Ramos (cell line): ENCODE results near the gene AGBL1.

ENCODE experiments used
- in situ Hi-C: fragments of 300-500 bp; cut with MboI; formaldehyde crosslinking; loops from one replicate; pipeline ENCODE4 v1.14.3; 2022; ENCODE audit warnings: low sequenced_read_pairs; ENCODE audit not compliant: unreplicated experiment

AGBL1 gene

DNA sequence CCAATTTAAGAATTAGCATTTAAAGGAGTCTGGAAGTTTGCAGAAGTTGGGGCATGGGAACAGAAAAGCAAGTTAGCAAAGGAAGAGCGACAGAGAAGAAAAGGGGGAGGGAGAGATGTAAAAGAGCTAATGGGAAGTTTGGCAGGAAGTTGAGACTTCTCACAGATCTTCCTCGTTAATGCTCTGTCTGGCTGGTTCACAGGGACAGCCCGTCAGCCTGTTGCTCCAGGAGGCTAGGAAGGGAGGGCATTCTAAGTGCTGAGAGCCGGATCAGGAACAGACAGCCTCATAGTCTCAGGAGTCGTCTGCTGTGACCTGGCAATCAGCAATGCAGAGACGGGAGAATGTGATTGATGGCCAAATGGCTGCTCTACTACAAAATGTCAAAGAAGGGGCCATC is 150.3 kb downstream of the AGBL1 start:
- in situ Hi-C loops: no loop called here

- in situ Hi-C loops: no loop called here
These were observed 152.4 kb downstream of the AGBL1 start for GRCh38 chr15:86231864-86232721.

GRCh38 chr15:86235667-86236066 is 156.0 kb downstream of the AGBL1 start:
- in situ Hi-C loops: no loop called here

GRCh38 chr15:86236356-86237110 is 156.9 kb downstream of the AGBL1 start:
- in situ Hi-C loops: no loop called here

GRCh38 chr15:86237111-86237500 is 157.4 kb downstream of the AGBL1 start:
- in situ Hi-C loops: no loop called here

- in situ Hi-C loops: no loop called here
These were observed 167.7 kb downstream of the AGBL1 start for GRCh38 chr15:86247249-86247955.

DNA sequence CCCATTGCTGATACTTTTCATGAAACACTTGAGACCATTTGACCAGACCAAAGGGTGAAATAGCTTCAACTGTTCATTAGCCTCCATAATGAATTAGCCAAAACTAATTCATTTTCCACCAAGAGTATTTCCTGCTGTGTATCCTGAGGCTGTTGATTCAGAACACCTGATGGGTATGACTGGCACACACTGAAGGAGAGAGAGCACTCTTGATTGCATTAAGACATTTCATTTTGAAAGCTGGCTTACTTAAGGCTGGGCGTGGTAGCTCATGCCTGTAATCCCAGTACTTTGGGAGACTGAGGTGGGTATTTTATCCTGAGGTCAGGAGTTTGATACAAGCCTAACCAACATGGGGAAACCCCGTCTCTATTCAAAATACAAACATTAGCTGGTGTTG is 175.6 kb downstream of the AGBL1 start:
- in situ Hi-C loops: no loop called here

DNA sequence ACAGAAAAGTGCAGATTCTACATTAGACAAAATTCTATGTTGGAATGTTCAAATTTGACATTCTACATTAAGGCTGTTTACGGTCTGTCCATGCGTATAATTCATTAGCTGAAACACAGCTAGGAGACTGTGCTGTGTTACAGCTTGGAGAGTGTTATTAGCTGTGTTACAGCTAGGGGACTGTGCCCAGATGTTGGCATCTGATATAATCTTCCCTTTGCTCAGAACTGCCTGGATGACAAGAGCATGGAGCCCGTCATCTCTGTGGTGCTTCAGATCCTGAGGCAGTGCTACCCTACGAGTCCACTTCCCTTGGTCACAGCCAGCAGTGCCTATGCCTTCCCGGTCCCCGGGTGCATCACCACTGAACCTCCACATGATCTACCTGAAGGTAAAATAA is 177.0 kb downstream of the AGBL1 start:
- in situ Hi-C loops: no loop called here

- in situ Hi-C loops: no loop called here
These were observed 179.9 kb downstream of the AGBL1 start for GRCh38 chr15:86259589-86259988.

DNA sequence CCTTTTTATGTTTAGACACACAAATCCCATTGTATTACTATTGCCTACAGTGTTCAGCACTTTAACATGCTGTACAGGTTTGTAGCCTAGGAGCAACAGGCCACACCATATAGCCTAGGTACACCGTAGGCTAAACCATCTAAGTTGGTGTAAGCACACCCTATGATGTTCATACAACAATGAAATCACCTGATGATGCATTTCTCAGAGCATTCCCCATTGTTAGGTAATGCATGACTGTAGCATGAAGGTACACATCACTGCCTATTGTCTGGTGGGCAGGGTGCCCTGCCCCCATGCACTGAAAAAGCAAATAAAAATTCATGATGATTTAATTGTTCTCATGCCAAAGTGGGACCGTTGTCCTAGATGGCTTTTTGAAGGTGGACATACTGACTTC is 183.6 kb downstream of the AGBL1 start:
- in situ Hi-C loops: no loop called here

GRCh38 chr15:86266896-86267484 is 187.3 kb downstream of the AGBL1 start:
- in situ Hi-C loops: no loop called here

DNA sequence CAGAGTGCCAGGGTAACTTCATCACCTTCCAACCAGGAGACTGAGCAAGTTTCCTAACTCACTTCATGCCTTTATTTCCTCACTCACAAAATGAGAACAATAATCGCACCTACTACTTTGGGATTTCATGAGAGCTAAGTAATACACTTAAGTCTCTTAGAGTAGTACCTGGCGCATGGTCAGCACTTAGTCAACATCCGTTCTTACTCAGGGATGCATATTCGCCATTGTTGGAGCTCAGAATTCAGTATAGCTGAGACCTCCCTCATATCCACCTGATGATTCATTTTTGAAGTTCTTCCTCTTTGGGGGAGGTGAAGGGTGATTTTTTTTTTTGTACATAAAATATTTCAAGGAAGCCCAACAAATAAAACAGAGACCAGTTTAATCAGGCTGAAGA is 188.2 kb downstream of the AGBL1 start:
- in situ Hi-C loops: no loop called here

DNA sequence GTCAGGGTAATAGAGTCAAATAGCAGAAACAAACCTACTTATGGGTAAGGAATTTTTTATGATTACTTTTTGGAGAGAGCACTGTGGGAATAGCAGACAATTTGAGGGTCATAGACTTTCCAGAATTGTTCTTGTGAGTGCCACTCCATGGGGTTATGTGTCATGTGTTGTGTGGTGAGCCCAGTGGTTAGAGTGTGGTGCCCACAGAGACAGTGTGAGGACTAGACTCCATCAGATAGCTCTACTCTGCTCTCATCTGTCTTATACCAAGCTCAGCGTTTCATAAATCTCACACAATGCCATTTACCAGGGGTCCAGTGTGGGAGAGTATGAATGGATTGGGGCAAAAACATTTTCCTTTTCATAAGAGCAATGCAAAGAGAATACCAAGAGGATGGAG is 188.9 kb downstream of the AGBL1 start:
- in situ Hi-C loops: no loop called here

- in situ Hi-C loops: no loop called here
These were observed 193.6 kb downstream of the AGBL1 start for GRCh38 chr15:86273309-86273708.

GRCh38 chr15:86275361-86275760 is 195.7 kb downstream of the AGBL1 start:
- in situ Hi-C loops: no loop called here

DNA sequence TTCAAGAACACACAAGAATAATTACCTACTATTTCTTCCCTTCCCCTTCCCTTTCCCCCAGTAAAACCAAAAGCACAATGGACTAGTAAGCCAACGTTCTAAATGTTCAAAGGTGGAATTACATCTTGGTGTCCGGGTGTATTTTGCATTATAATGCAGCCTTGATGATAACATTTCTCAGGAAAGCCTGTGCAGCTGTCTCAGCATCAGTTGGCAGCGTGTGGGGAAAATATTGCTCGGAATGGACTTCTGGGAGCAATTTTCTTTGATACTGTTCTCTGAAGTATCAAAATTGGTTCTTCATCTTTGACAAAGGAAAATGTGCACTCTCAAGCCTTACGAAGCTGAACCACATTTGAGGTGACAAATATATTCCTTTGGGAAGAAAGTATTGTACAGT is 198.9 kb downstream of the AGBL1 start:
- in situ Hi-C loops: no loop called here

DNA sequence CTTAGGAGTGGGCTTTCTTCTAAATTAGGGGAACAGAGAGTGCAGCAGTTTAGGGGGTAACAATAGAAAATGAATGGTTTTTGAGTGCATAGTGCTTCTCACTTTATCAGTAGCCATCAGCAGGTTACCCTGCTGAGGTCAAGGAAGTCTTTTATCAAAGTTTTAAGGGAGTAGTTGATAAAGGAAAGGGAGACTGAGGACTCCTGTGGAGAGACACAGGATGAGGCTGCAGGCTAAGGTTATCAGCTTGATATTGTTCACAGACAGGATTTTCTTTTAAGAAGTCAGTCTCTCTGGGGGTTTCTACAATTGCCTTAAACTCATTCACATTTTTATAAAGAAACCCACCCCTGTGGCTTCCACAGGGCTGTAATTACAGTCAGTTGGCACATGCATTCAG is 205.0 kb downstream of the AGBL1 start:
- in situ Hi-C loops: no loop called here

- in situ Hi-C loops: no loop called here
These were observed 215.8 kb downstream of the AGBL1 start for GRCh38 chr15:86295511-86295910.

GRCh38 chr15:86296769-86297168 is 217.1 kb downstream of the AGBL1 start:
- in situ Hi-C loops: no loop called here

DNA sequence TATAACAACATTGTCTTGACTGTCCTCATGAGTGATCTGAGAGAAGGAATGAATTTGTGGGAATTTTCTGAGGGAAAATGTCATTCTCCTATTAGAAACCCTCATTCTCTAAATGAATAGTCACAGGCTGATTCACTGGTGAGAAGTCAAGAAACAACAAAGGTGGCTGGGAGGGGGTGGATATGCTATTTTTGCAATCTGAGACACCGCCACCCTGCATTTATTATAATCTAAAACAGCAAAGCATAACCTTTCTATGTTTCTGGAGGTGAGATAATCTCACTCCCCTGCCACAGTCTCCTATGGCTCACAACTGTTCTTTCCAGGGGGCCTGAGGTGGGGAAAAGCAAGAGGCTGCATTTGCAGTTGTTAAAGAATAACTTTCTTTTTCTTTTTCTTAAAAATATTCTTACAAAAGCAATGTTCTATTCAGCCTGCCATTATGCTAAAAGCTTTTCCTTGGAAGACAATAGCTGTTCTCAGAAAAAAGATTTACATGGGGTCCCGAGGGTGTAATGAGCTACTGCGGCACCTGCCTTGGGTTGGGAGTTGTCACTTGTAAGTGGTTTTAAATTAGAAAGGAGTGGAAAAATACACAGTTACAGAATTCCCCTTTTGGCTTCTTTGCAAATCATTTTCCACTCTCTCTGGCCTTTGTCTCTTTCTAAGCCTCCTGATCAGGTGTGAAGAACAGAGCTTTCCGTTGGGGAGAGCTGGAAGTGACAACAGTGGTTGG is 220.9 kb downstream of the AGBL1 start:
- in situ Hi-C loops: no loop called here
